GM21360 (cell line): ENCODE measurements around the gene RNF38.
"Not testable (repeated sequence)": the region's sequence is repeated elsewhere in the genome, so short reads cannot be mapped to it uniquely, and the experiment has no call there.

Source experiments
- ATAC-seq: cut with Tn5 transposase; IDR thresholded peaks from one replicate; pipeline ENCODE4 v1.9.1; 2021; ENCODE audit warnings: mild to moderate bottlenecking, moderate library complexity; ENCODE audit not compliant: unreplicated experiment

Gene RNF38

DNA sequence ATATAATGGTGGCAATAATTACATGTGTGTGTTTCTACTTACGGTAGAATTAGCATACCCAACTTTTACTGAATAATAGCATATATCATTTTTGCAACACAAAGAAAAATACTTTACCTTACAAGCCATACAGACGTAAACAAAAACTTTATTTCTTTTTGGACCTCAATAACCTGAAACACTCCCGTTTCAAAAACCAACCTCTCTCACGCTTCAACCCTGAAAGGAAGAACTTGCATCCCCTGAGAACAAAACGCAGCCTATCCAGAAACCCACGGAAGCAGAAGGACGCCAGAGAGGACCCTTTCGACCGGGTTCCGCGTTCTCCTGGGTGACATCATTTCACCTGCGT is at the start of gene RNF38:
TSS of gene RNF38 (minus strand) at position 290 of the 352 bp plus-strand sequence. CDS start at position 129, 161 bp downstream.
- no peak for ATAC-seq

DNA sequence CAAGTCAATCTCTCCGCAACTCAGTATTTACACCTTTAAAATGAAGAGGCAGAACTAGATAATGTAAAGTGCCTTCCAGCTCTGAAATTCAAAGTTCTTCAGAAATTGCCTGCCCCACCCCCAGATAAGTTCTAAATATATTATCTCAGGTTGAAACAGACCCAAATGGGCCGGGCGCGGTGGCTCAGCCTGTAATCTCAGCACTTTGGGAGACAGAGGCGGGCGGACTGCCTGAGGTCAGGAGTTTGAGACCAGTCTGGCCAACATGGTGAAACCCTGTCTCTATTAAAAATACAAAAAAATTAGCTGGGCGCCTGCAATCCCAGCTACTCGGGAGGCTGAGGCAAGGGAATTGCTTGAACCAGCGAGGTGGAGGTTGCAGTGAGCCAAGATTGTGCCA is 48.5 kb upstream of the RNF38 start:
- not testable (repeated sequence) for ATAC-seq

DNA sequence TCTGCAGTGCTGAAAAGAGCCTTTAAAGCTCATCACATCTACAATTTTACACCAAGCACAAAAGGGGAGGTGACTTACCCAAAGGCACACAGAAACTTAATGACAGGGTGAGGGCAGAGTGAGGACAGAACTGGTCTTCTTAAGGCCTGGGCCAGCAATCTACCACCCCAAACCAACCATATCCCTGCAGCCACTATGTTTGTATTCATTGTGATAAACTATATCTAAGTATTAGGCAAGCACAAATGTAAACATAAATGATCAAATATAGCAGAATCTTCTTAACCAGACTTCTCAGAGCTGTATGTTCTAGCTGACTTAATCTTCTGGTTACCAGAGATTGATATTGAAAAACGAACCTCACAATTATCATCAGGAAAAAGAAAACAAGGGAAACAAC is 47.9 kb upstream of the RNF38 start:
- no peak for ATAC-seq

DNA sequence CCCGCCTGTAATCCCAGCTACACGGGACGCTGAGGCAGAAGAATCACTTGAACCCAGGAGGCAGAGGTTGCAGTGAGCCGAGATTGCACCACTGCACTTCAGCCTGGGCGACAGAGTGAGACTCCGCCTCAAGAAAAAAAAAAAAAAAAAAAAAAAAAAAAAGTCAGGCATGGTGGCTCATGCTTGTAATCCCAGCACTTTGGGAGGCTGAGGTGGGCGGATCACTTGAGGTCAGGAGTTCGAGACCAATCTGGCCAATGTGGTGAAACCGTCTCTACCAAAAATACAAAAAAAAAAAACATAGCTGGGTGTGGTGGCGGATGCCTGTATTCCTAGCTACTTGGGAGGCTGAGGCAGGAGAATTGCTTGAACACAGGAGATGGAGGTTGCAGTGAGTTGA is 46.6 kb upstream of the RNF38 start:
- not testable (repeated sequence) for ATAC-seq

DNA sequence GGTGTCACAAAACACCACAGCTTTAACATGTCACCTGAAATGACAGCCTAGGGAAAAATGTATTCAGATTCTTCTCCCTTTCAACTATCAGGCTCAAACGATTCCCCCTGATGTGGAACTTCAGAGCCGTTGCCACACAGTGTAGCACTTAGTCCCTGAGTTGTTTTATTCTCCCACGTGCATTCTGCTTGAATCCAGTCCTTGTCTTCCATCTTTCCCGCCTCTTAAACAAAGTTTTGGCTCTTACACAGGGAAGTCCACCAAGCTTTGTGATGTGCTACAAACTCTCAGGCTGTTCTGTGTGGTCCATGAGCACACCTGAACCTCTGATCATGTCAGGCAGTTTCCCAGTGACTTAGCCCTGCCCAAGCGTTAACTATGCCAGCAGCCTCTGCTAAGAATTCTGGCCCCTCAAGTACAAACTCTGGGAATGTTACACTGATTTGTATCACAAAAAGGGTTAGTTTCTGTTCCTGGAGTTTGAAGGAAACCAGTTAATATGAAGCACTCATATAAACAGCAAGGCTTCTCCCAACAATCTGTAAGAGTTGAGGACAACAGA is 45.8 kb upstream of the RNF38 start:
- no peak for ATAC-seq

DNA sequence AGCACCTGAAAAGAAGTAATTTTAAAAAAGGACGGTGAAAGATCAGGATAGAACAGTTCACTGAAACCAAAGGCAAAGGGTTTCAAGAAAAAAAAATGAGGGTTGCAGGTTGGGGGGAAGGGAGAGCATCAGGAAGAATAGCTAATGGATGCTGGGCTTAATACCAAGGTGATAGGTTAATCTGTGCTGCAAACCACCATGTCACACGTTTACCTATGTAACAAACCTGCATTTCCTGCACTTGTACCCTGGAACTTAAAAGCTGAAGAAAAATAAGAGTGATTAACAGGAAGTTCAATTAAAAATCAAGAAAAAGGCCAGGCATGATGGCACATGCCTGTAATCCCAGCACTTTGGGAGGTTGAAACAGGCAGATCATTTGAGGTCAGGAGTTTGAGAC is 44.1 kb upstream of the RNF38 start:
- no peak for ATAC-seq

DNA sequence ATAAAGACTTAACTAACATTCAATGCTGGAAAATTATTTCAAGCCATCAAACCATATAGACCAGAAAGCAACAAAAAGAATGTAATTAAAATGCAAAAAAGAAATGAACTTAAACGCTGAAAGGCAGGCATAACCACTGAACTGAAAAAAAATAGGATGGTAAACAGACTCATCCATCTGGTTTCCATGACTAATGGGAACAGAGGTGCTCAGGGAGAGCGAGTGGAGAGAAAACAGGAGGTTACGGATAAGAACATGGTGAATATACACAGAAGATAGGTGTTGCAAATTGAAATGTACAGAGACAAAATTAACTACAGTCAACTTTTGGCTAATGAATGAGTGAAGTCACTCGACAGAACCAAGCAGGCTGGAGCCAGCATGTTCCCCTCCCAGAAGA is 43.5 kb upstream of the RNF38 start:
- no peak for ATAC-seq

DNA sequence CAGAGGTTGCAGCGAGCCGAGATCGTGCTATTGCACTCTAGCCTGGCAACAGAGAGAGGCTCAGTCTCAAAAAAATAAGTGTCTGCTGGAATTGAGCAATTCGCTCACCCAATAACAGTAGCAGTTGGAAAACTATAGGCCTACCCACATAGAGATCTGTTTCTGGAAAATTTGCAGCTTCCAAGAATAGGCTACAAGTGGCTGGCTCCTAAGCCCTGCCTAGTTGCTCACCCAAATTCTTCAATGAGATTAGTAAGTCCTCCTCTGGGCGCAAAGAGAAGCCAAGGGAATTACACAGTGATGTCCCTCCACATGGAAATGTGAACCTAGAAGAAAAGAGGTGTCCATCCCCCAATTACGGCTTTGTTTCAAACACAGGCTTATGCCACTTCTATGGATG is 42.6 kb upstream of the RNF38 start:
- no peak for ATAC-seq

DNA sequence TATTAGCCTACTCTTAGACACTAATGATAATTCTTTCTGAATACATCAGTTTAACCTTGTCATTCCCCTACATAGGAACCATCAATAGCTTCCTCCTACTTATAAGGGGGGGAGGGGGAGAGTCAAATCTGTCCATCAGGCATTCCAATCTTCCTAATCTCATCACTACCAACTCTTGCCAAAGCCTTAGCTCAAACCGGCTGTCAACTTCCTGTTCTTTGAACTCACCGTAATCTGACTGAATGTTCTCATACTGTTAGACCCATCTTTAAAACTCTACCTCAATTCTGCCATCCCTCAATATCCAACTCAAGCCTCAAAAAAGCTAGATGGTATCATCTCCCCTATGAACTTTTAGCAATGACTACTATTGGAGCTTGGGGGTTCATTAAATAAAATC is 41.9 kb upstream of the RNF38 start:
- no peak for ATAC-seq

DNA sequence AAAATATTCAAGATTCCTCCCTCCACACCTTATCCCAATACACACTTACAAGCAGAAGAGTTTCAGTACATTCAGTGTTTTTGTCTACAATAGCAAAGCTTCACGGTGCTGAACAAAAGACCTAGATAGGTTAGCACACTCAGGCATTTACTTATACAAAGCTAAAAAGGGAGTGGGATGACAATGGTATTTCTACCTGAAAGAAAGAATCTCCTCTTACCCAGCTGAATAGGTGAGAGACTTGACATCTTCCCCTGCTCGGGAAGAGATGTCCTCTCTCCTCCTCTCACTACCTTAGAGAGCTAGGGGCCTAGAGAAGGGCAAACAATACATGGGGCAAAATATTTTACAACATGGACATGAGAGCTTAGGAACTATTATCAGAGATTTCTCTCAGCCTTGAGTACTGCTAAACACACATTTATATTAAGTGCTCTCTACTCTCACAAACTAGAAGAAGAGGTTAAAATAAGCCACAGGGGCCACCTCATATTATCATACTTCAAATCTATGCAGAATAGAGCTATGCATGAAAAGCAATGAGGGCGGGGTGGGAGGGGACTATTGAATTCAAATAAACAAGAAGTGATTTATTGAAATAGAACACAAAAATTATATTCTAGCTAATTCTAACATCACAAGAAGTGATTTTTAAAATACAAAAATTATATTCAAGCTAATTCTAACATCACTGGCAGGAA is 38.6 kb upstream of the RNF38 start:
- no peak for ATAC-seq

DNA sequence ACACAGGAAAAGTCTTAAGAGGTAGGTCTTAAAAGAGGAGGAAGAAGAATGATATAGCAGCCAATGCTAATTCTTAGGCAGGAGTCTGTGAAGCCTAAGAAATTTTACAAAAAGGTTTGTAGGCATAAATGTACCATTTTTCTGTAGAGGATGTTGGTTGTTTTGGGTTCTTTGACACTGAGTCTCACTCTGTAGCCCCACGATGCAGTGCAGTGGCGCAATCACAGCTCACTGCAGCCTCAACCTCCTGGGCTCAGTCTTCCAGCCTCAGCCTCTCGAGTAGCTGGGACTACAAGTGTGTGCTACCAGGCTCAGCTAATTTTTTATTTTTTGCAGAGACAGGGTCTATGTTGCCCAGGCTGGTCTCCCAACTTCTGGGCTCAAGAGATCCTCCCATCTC is 37.7 kb upstream of the RNF38 start:
- ATAC-seq = no peak

DNA sequence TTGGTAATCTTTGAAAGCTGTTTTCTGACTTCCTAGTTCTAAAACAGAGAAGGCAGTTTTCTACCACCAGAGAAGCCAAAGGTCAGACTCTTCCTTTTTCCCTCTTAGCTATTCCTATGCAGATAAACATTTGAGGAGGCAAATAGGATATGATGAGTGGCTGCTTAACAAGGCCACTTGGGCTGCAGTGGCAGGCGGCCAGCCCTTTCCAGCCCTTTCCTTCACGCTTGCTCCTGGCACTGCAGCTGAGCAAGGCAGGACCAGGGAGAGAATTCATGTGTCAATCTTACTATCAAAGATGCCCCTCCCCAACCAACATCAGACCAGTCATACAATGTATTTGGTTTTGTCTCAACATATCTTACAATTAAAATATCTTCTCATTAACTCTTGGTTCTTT is 36.8 kb upstream of the RNF38 start:
- no peak for ATAC-seq

DNA sequence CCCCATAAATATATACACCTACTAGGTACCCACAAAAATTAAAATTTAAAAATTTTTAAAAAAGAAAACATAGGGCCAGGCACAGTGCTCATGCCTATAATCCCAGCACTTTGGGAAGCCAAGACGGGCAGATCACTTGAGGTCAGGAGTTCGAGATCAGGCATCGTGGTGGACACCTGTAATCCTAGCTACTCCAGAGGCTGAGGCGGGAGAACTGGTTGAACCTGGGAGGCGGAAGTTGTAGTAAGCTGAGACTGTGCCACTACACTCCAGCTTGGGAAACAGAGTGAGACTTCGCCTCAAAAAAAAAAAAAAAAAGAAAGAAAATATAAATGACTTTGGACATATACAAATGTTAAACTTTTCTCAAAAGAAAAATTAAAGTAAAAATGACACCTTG is 33.3 kb upstream of the RNF38 start:
- ATAC-seq = no peak

DNA sequence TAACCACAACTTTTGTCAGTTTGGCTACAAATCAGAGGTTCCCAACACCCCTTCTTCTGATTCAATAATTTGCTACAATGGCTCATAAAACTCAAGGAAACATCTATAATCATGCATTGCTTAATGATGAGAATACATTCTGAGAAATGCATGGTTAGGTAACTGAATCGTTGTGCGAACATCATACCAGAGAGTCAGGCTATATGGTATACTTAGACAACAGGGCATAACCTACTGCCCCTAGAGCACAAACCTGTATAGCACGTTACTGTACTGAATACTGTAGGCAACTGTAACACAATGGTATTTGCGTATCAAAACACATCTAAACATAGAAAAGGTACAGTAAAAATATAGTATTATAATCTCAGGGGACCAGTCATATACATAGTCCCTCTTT is 31.0 kb upstream of the RNF38 start:
- no peak for ATAC-seq

DNA sequence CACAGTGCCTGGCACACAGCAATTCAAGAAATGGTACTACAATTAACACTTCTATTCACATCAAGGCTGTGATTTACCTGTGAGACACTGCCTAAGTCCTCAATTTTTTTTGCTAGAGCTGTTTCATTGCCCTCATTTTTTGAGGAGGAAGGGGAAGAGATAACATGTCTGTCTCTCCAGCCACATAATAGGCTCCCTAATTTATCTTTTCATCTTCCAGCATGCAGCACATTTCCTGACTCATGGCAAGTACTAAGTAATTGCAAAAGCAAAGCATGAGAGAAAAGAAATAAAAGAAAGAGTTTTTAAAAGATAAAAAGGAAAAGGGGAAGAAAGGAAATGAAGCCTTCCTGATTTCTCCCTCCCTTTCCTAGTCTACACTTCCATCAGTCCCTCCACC is 26.9 kb upstream of the RNF38 start:
- ATAC-seq = no peak

DNA sequence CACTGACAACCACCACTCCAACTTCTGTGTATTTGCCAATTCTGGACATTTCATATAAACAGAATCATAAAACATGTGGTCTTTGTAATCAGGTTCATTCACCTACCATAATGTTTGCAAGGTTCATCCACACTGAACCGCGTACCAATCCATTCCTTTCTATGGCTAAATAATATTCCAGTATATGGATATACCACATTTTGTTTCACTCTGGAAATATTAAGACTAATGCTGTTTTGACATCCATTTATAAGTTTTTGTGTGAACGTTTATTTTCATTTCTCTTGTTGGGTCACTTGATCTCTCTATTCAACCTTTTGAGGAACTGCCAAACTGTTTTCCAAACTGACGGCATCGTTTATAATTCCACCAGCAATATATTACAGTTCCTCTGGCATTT is 26.3 kb upstream of the RNF38 start:
- no peak for ATAC-seq

DNA sequence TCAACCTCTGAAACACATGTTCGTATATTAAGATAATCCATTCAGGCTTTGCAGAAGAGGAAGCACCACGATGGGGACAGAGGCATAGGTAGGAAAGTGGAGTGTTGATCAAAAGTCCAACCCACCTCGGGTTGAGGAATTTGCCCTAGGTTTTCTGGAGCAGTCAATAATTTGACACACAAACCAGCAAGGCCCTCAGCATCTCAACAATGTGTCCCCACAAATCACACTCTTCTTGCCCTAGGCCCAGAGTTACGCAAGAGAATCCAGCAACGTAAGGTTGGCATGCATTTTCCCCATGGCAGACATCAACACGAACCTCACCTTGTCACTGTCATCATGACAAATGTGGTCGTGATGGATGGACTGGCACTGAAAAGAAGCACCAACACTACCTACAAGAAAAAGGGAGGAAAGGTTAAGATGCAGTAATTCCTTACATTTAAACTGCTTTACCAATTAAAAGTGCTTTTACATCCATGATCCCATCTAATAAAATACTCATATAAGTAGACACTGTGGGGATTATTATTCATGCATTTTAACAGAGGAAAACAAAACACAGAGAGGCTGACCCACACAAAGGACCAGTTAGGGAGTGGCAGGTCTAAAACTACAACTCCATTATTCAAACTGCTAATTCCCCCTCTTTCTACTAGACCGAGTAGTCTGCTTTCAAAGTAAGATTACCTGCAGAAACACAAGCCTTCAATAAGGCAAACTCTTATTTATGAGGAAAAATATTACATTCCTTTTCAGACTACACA is 24.4 kb upstream of the RNF38 start:
- ATAC-seq = no peak

DNA sequence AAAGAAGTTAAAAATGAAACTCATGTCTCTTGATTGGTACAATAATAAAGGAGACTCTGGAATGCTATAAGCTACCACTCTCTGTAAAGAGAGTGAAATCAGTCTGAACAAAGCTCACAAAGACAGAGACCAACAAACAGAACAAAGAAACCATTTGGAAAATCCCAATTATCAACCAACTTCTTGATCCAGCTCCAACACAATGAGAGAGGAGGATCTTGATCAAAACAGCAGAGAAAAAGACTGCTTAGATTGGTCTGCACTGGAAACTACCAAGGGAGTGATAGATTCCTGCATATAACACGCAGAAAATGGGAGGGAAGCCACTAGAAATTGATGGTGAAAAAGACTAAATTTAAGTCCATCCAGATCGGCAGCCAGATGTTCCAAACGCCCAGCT is 23.1 kb upstream of the RNF38 start:
- ATAC-seq = no peak

DNA sequence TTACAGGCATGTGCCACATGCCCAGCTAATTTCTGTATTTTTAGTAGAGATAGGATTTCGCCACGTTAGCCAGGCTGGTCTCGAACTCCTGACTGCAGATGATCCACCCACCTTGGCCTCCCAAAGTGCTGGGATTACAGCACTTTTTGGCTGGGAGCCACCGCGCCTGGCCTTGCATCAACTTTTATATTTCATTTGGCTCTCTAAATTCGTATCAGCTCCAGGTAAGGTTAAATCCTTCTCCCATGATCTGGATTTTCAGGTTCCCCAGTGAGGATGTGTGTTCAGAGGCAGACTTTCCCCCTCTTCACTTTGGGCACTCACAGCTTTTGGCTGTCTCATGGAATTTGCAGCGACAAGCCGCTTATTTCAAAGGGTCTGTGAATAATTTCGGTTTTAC is 16.8 kb upstream of the RNF38 start:
- ATAC-seq = no peak

DNA sequence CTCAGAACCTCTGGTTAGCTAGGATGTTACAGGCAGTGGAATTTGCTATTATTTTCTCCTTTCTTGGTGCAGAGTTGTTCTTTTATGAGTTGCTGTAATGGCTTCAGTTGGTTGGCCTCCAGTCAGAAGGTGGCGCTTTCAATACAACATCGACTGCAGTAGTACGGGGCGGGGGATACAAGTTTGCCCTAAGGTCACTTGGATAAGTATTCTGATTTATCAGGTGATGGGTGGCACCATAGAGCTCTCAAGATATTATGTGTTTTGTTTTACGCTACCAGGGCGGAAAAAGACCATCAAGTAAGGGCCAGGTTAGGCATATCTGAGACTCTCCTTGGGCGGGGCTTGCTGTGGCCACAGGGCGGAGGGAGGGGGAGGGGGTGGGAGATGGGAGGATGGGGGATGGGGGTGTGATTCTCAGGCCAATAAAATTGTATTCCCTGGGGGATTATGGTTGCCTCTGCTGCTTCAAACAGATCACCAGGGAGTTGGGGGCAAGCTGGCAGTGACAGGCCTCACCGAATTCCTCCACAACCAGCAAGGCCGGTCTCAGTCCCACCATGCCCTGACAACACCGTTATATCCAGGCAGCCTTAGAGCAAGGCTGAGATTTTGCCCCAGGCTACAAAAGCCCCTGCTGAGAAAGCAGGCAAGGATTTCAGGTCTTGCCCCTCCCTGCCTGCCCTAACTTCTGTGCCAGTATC is 15.9 kb upstream of the RNF38 start:
- no peak for ATAC-seq

DNA sequence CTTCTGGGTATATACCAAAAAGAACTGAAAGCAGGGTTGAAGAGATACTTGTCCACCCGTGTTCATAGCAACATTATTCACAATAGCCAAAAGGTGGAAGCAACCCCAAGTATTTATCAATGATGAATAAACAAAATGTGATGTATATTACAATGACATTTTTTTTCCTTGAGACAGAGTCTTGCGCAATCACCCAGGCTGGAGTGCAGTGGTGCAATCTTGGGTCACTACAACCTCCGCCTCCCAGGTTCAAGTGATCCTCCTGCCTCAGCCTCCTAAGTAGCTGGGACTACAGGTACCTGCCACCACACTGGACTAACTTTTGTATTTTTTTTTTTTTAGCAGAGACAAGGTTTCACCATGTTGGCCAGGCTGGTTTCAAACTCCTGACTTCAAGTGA is 11.3 kb upstream of the RNF38 start:
- not testable (repeated sequence) for ATAC-seq

DNA sequence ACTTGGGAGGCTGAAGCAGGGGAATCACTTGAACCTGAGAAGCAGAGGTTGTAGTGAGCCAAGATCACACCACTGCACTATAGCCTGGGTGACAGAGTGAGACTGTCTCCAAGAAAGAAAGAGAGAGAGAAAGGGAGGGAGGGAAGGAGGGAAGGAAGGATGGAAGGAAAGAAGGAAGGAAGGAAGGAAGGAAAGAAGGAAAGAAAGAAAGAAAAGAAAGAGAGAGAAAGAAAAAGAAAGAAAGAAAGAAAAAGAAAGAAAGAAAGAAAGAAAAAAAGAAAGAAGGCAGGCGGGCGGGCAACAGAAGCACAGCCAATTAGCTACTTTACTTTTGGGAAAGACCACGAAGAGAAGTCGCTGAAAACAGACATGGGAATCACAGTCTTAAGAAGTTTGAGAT is 9.0 kb upstream of the RNF38 start:
- ATAC-seq = not testable (repeated sequence)
